PC-9 (cell line): ENCODE measurements around the gene MCC. TPM values are rescaled to one million over a fixed set of nuclear protein-coding genes. Genes with fewer than 3 reads are reported as not detected.

ENCODE experiments used
- BruUV-seq: library from RNA; stranded (reverse); fragments of 400-500 nt; replicated peaks from 2 replicates; lab custom pipeline; 2021; lab: Mats Ljungman, UMichigan
- CTCF ChIA-PET: fragments of 300-600 bp; sonication (Branson Sonifier 250); formaldehyde crosslinking; loops from one replicate; lab custom pipeline; 2022; ENCODE audit warnings: antibody characterized with exemption; lab: Charles Lee
- POLR2A ChIA-PET: fragments of 300-600 bp; sonication (Branson Sonifier 250); formaldehyde crosslinking; loops from one replicate; lab custom pipeline; 2022; ENCODE audit warnings: antibody characterized with exemption; ENCODE audit not compliant: unreplicated experiment; lab: Charles Lee
- DNase-seq, 2 experiments: peaks; one replicate each; pipeline versions ENCODE4 v3.0.0 to v3.0.0-alpha.2; 2015 to 2022; ENCODE audit warnings: mixed read lengths in 1 of 2
- H2AFZ ChIP-seq: fragments of 200-600 bp; sonication (generic); 2 replicates; pipeline ENCODE4 v1.8.1; 2017; ENCODE audit warnings: antibody characterized with exemption
- H3F3A ChIP-seq: fragments of 200-600 bp; sonication (generic); 2 replicates; pipeline ENCODE4 v1.8.1; 2017; ENCODE audit warnings: antibody characterized with exemption, mild to moderate bottlenecking, low read depth; ENCODE audit not compliant: insufficient read depth
- H3K27ac ChIP-seq: fragments of 200-600 bp; sonication (generic); 2 replicates; pipeline ENCODE4 v1.6.1; 2016; ENCODE audit warnings: mixed run types
- H3K27me3 ChIP-seq: fragments of 200-600 bp; sonication (generic); 2 replicates; pipeline ENCODE4 v1.6.1; 2016; ENCODE audit warnings: low read depth, mixed run types; ENCODE audit not compliant: insufficient read depth
- H3K36me3 ChIP-seq: fragments of 200-600 bp; sonication (generic); 2 replicates; pipeline ENCODE4 v1.6.1; 2016; ENCODE audit warnings: low read depth, mixed run types
- H3K4me1 ChIP-seq: fragments of 200-600 bp; sonication (generic); replicated peaks from 2 replicates; pipeline ENCODE4 v1.6.1; 2016; ENCODE audit warnings: mixed run types; ENCODE audit not compliant: insufficient read depth
- H3K4me2 ChIP-seq: fragments of 200-600 bp; sonication (generic); 2 replicates; pipeline ENCODE4 v1.6.1; 2017; ENCODE audit warnings: mixed run types
- H3K4me3 ChIP-seq: fragments of 200-600 bp; sonication (generic); 2 replicates; pipeline ENCODE4 v1.6.1; 2016; ENCODE audit warnings: mixed run types
- H3K79me2 ChIP-seq: fragments of 200-600 bp; sonication (generic); 2 replicates; pipeline ENCODE4 v1.6.1; 2017; ENCODE audit warnings: low read depth, mixed run types
- H3K9me2 ChIP-seq: fragments of 200-600 bp; sonication (generic); 2 replicates; pipeline ENCODE4 v1.8.1; 2017; ENCODE audit warnings: mild to moderate bottlenecking; ENCODE audit not compliant: insufficient read depth
- H3K9me3 ChIP-seq: fragments of 200-600 bp; sonication (generic); 2 replicates; pipeline ENCODE4 v1.8.1; 2016; ENCODE audit warnings: low read depth; ENCODE audit not compliant: insufficient read depth
- H4K20me1 ChIP-seq: fragments of 200-600 bp; sonication (generic); 2 replicates; pipeline ENCODE4 v1.8.1; 2017; ENCODE audit not compliant: insufficient read depth
- CTCF ChIP-seq: fragments of 200-600 bp; sonication (generic); conservative IDR thresholded peaks from 2 replicates; pipeline ENCODE4 v1.6.1; 2017; ENCODE audit warnings: mixed run types, antibody characterized with exemption, mild to moderate bottlenecking, moderate library complexity
- EZH2 ChIP-seq: fragments of 200-600 bp; sonication (generic); IDR thresholded peaks from 2 replicates; pipeline ENCODE4 v1.8.0; 2017; ENCODE audit warnings: antibody characterized with exemption, low read depth
- intact Hi-C: fragments of 100-400 bp; cut with micrococcal nuclease; formaldehyde crosslinking; loops from one replicate; pipeline ENCODE4 v1.10.0; 2022; ENCODE audit not compliant: unreplicated experiment
- total RNA-seq: library from RNA; stranded (reverse); gene quantifications from 2 replicates; pipeline ENCODE4 v1.2.3, GENCODE V29; 2021

MCC gene
- total RNA-seq, 1 experiment from 2014 or later, result 2.5 TPM

- Histone ChIP-seq H3F3A (no peaks in the 10 kb centered on the region), H4K20me1 (no peaks in the 10 kb centered on the region), H3K9me3 (no peaks in the 10 kb centered on the region), H3K9me2 (no peaks in the 10 kb centered on the region), H3K4me1 (no peaks in the 10 kb centered on the region), H3K27me3 (no peaks in the 10 kb centered on the region), H3K27ac (no peak overlapping the region), H3K4me3 (no peak overlapping the region), H2AFZ (no peak overlapping the region; the same call in 1 of the 2 replicates), H3K4me2 (no peak overlapping the region), H3K79me2 (no peaks in the 10 kb centered on the region), H3K36me3 (no peaks in the 10 kb centered on the region)
- no TSS peak for BruUV-seq
- TF ChIP-seq EZH2 (no peak), CTCF (no peak)
- ChIA-PET POLR2A (no interaction called here), CTCF (no interaction called here)
- DNase-seq, result no peak
- intact Hi-C loops, result no loop called here
Measured at GRCh38 chr5:113115956-113116355, 372.3 kb downstream of the MCC start.

DNA sequence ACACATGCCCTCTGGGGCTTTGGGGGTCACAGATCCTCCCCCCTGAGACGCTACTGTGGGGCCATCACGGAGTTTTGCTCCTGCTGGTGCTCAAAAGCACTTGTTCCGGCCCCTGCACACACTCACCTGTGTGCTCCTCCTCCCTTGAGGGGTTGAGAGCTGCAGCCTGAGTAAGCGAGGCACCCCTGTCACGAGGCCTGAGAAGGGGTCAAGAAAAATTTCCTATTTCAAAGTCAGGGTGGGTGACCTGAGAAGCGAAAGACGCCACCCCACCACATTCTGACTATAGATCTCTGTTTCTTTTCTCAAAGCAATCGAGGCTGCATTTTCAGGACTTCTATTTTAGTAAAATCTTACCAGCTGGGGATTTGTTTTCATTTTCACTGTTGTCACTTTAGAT lies 373.2 kb downstream of the MCC start:
- intact Hi-C loops, result no loop called here
- BruUV-seq, result no TSS peak
- no peak for DNase-seq
- CTCF ChIA-PET, result no interaction called here
- H4K20me1 ChIP-seq, result no peaks in the 10 kb centered on the region
- TF ChIP-seq EZH2, result no peak
- no peak for TF ChIP-seq CTCF
- H3K9me3 ChIP-seq, result no peaks in the 10 kb centered on the region
- H2AFZ ChIP-seq, result no peak overlapping the region
- H3K9me2 ChIP-seq, result no peaks in the 10 kb centered on the region
- H3K4me1 ChIP-seq, result no peaks in the 10 kb centered on the region
- no peaks in the 10 kb centered on the region for H3K79me2 ChIP-seq
- H3K4me2 ChIP-seq, result no peak overlapping the region
- H3K27me3 ChIP-seq, result no peaks in the 10 kb centered on the region
- no peak overlapping the region for H3K27ac ChIP-seq
- POLR2A ChIA-PET, result interaction anchor here (0.6 kb wide), 1 partner anchor 213 kb away, joined by 22 read pairs; no protein-coding TSS in a partner anchor
- no peaks in the 10 kb centered on the region for H3K36me3 ChIP-seq
- no peak overlapping the region for H3K4me3 ChIP-seq
- H3F3A ChIP-seq, result no peaks in the 10 kb centered on the region

- TF ChIP-seq CTCF (no peak), EZH2 (no peak)
- no peak overlapping the region for H3K27ac ChIP-seq
- no peaks in the 10 kb centered on the region for H3K36me3 ChIP-seq
- H3K4me2 ChIP-seq, result no peak overlapping the region
- no peaks in the 10 kb centered on the region for H3F3A ChIP-seq
- H3K27me3 ChIP-seq, result no peaks in the 10 kb centered on the region
- CTCF ChIA-PET, result no interaction called here
- H3K9me3 ChIP-seq, result no peaks in the 10 kb centered on the region
- no peaks in the 10 kb centered on the region for H3K4me1 ChIP-seq
- no peaks in the 10 kb centered on the region for H4K20me1 ChIP-seq
- no peak for DNase-seq
- POLR2A ChIA-PET, result interaction anchor here (0.6 kb wide), 1 partner anchor 213 kb away, joined by 22 read pairs; no protein-coding TSS in a partner anchor
- BruUV-seq, result no TSS peak
- no peak overlapping the region for H2AFZ ChIP-seq
- intact Hi-C loops, result no loop called here
- H3K79me2 ChIP-seq, result no peaks in the 10 kb centered on the region
- H3K4me3 ChIP-seq, result no peak overlapping the region
- no peaks in the 10 kb centered on the region for H3K9me2 ChIP-seq
Measured at GRCh38 chr5:113114559-113114958, 373.7 kb downstream of the MCC start.
